Breast epithelium (tissue), 4 donors: ENCODE results near the gene ARFRP1. TPM values are rescaled to one million over a fixed set of nuclear protein-coding genes. Genes with fewer than 3 reads are reported as not detected.

ENCODE experiments used
- DNase-seq, 2 donors: peaks; one replicate each; pipeline ENCODE4 v3.0.0-alpha.2; 2019; ENCODE audit warnings: low spot score in 2 of 2
- H3K27ac ChIP-seq, 2 donors: fragments of 200-600 bp; sonication (generic) in 1 of 2; one replicate each; pipeline ENCODE4 v1.5.1; 2016 to 2019; ENCODE audit warnings: mild to moderate bottlenecking in 1 of 2
- H3K27me3 ChIP-seq, 2 donors: fragments of 200-600 bp; sonication (generic) in 1 of 2; one replicate each; pipeline versions ENCODE4 v1.5.1 to v1.6.0; 2017 to 2019; ENCODE audit warnings: control low read depth in 1 of 2, mild to moderate bottlenecking in 1 of 2
- H3K36me3 ChIP-seq: fragments of 200-600 bp; one replicate; pipeline ENCODE4 v1.5.1; 2019
- H3K4me1 ChIP-seq, 2 donors: fragments of 200-600 bp; sonication (generic); one replicate each; pipeline ENCODE4 v1.5.1; 2016 to 2019; ENCODE audit warnings: control low read depth in 1 of 2
- H3K4me3 ChIP-seq, 3 donors: fragments of 200-600 bp; sonication (generic); 1 replicate in 2 of 3; 2 replicates in 1 of 3; pipeline ENCODE4 v1.5.1; 2016 to 2019; ENCODE audit warnings: mild to moderate bottlenecking in 3 of 3, moderate library complexity in 2 of 3
- H3K9me3 ChIP-seq, 2 donors: fragments of 200-600 bp; sonication (generic) in 1 of 2; one replicate each; pipeline ENCODE4 v1.5.1; 2016 to 2019; ENCODE audit warnings: control low read depth in 1 of 2
- POLR2A ChIP-seq: fragments of 450-650 bp; IDR thresholded peaks from one replicate; pipeline ENCODE4 v1.6.1; 2016; ENCODE audit warnings: antibody characterized with exemption, mild to moderate bottlenecking, moderate library complexity
- POLR2AphosphoS5 ChIP-seq, 3 donors: sonication (generic); formaldehyde crosslinking; IDR thresholded peaks; one replicate each; pipeline ENCODE4 v1.6.1; 2017; ENCODE audit warnings: antibody characterized with exemption in 3 of 3
- intact Hi-C: fragments of 100-400 bp; cut with DNase I; formaldehyde crosslinking; loops from one replicate; pipeline ENCODE4 v1.15.1; 2023; ENCODE audit warnings: low total_unique reads
- total RNA-seq, 3 donors: library from RNA; depleted of rRNA; stranded (reverse); fragments of >200 nt; gene quantifications; one replicate each; pipeline ENCODE4 v1.1.0, GENCODE V29; 2016
- TF ChIP-seq, protein P1 (sequence below), 3 donors: fragments of 450-650 bp; IDR thresholded peaks; one replicate each; pipeline ENCODE4 v1.5.1; 2016 to 2017; ENCODE audit warnings: antibody characterized with exemption in 3 of 3, mild to moderate bottlenecking in 3 of 3, moderate library complexity in 3 of 3

Gene ARFRP1
- total RNA-seq, 3 donors from 2014 or later = 30.7 to 41.0 (median 32.3) TPM

DNA sequence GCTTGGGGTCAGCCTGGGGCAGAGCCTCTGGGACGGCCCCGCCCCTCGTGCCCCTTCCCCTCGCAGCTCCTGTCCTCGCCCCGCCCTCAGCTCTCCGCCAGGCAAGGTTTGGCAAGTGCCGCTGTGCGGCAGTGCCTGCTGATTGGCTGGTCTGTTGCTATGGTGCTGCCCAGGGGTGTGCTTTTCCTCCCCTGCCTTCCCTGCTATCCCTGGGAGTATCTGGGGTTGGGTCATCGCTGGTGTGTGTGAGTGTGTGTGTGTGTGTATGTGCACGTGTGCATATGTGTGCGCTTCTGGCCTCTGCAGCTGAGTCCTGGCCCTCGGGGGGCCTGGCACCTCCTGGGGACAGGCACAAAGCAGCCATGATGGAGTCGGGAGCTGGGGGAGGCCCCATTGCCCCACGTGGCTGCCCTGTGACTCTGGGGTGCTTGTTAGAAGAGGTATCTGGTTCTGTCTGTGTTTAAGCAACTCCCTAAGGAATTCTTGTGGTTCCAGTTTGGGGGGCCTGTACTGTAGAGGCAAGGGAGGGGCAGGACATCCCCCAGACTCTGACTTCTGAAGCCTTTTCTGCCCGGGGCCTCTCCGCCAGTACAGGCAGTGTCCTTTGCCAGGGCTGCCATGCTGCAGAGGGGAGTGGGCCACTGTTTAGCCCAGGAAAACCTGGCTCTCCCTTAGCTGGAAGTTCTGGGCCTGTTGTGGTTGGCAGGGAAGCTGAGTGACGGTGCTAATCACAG is 42.7 kb downstream of the ARFRP1 start:
- TF ChIP-seq POLR2AphosphoS5 (IDR thresholded peaks at IDR 0.05) (no peak), POLR2A (no peak)
- TF ChIP-seq, protein P1, sequence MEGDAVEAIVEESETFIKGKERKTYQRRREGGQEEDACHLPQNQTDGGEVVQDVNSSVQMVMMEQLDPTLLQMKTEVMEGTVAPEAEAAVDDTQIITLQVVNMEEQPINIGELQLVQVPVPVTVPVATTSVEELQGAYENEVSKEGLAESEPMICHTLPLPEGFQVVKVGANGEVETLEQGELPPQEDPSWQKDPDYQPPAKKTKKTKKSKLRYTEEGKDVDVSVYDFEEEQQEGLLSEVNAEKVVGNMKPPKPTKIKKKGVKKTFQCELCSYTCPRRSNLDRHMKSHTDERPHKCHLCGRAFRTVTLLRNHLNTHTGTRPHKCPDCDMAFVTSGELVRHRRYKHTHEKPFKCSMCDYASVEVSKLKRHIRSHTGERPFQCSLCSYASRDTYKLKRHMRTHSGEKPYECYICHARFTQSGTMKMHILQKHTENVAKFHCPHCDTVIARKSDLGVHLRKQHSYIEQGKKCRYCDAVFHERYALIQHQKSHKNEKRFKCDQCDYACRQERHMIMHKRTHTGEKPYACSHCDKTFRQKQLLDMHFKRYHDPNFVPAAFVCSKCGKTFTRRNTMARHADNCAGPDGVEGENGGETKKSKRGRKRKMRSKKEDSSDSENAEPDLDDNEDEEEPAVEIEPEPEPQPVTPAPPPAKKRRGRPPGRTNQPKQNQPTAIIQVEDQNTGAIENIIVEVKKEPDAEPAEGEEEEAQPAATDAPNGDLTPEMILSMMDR (IDR thresholded peaks at IDR 0.05) = no peak
- H3K27ac ChIP-seq = no peak overlapping the region
- intact Hi-C loops = no loop called here
- no peaks in the 10 kb centered on the region for H3K4me1 ChIP-seq
- no peaks in the 10 kb centered on the region for H3K9me3 ChIP-seq
- H3K27me3 ChIP-seq = no peaks in the 10 kb centered on the region
- DNase-seq = no peak
- H3K36me3 ChIP-seq = no peaks in the 10 kb centered on the region
- H3K4me3 ChIP-seq = no peak overlapping the region

DNA sequence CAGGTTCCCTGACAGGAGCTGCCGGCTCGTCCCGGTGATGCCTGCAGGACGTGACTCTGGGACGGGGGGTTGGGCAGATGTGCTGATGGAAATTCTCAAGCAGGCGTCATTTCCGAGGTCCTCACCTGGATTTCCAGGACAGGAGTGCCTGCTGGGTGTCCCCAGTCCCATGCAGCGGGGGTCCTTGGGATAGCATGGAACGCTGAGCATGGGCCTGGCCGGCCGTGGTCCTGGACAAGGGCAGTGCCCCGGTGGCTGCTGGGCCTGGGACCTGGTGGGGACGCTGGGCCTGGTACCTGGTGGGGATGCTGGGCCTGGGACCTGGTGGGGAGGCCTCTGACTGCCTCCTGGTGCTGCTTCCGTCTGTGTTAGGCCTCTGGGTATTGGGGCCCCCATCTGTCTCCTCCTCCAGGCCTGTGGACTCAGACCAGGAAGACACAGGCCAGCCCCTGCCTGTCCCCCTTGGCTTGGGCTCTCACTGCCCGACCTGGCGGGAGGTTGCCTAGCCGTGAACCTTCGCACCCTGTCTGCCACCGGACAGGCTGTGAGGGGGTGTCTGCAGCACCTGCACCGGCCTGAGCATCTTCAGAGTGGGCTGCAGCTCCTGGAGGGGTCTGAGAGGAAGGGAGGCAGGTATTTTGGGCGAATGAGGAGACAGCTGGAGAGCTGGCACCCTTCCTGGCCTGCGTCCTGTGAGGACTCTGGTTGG is 43.5 kb downstream of the ARFRP1 start:
- Histone ChIP-seq H3K27me3 (no peaks in the 10 kb centered on the region), H3K27ac (no peak overlapping the region), H3K4me1 (peaks cover 3 to 7% of the 10 kb centered on the region in 2 donors), H3K36me3 (no peaks in the 10 kb centered on the region), H3K4me3 (no peak overlapping the region), H3K9me3 (no peaks in the 10 kb centered on the region)
- intact Hi-C loops = no loop called here
- no peak for TF ChIP-seq POLR2AphosphoS5 (IDR thresholded peaks at IDR 0.05)
- TF ChIP-seq, protein P1 (IDR thresholded peaks at IDR 0.05) = no peak
- TF ChIP-seq POLR2A = no peak
- DNase-seq = no peak

DNA sequence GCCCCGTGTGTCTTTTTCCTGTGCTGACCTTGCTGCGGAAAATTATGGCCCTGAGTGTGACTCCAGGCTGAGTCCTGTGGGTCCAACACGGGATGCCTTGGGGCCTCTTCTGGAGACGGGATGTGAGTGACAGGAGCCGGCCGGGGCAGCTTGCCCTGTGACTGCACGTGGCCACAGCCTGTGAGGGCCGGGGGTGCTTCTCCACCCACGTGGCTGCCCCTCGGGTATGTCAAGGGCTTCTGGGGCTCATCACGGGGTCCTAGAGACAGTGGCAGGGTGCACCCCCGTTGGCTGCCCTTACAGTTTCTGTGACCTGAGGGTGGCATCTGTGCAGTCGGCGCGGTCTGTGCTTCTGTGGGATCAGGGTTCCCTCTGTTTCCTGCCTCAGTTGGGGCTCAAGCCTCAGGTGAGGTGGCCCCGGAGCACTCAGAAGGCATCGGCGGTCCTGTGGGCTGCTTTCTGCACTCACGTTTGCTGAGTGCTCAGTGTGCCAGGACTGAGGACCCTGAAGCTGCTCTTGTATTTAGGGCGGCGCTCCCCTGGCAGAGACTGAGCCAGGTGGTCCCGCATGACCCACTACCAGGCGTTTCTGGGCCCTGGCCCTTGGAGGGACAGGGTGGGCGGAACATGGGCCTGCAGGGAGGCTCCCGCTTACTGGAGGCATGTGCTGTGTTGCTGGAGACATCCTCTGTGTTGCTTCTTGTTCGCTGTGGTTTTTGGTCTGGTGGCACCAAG is 44.3 kb downstream of the ARFRP1 start:
- H3K4me3 ChIP-seq = no peak overlapping the region
- DNase-seq = no peak
- TF ChIP-seq, protein P1 (IDR thresholded peaks at IDR 0.05) = no peak
- TF ChIP-seq POLR2A (no peak), POLR2AphosphoS5 (IDR thresholded peaks at IDR 0.05) (no peak)
- no peaks in the 10 kb centered on the region for H3K9me3 ChIP-seq
- intact Hi-C loops = no loop called here
- no peaks in the 10 kb centered on the region for H3K27me3 ChIP-seq
- no peak overlapping the region for H3K27ac ChIP-seq
- no peaks in the 10 kb centered on the region for H3K36me3 ChIP-seq
- H3K4me1 ChIP-seq = peaks cover 4 to 12% of the 10 kb centered on the region in 2 donors

DNA sequence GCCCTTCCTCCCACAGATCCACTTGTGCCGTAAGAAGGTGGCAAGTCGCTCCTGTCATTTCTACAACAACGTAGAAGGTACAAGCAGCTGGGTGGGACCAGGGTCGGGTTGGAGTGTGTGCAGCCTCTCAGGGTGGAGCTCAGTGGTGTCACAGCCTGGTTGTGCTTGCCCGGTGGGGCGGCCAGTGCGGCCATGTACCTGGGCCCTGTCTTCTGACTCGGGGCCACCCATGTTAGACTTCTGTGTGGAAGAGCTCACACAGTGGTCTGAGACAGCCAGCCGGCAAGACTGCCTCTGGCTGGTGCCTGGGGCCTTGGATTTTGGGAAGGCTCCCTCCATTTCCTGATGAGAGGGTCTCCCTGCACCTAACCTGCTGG is 45.0 kb downstream of the ARFRP1 start:
- DNase-seq = no peak
- Histone ChIP-seq H3K4me1 (peaks cover 4 to 12% of the 10 kb centered on the region in 2 donors), H3K36me3 (no peaks in the 10 kb centered on the region), H3K27me3 (no peaks in the 10 kb centered on the region), H3K9me3 (no peaks in the 10 kb centered on the region), H3K27ac (no peak overlapping the region), H3K4me3 (no peak overlapping the region)
- TF ChIP-seq POLR2AphosphoS5 (IDR thresholded peaks at IDR 0.05) (no peak), POLR2A (no peak)
- TF ChIP-seq, protein P1 (IDR thresholded peaks at IDR 0.05) = no peak
- intact Hi-C loops = no loop called here
